ENCODE results near the gene DRG2.

DNA sequence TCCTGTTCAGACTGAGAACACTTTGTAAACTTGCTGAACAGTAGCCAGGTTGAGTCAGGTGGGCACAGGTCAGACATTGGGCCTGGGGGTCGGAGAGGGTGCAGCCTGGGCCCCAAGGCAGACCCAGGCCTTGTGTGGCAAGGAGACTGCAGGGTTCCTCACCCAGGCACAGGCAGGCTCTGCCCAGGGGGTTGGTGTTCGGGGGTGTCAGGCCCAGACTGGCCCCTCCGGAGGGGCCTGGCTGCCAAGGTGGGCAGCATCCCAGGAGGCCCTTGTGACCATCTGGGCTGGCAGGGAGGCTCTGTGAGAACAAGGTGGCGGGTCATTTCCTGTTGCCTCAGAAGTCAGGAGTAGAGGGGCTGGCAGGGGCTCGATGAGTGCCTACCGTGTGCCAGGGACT lies 20.2 kb downstream of the DRG2 start:
- TF ChIP-seq ZNF146 (tag by site-specific recombination; IDR thresholded peaks at IDR 0.05) (no peak), CTCF (tag by site-specific recombination; IDR thresholded peaks at IDR 0.05) (no peak), ZNF670 (tag by site-specific recombination; IDR thresholded peaks at IDR 0.05; ENCODE audit: low read depth) (no peak), ZNF202 (tag by site-specific recombination; IDR thresholded peaks at IDR 0.05; ENCODE audit: borderline replicate concordance) (no peak), ZFHX2 (tag by site-specific recombination; conservative IDR thresholded peaks at IDR 0.05) (no peak), SP2 (tag by site-specific recombination; IDR thresholded peaks at IDR 0.05) (no peak)

All from HEK293 (cell line).